ENCODE measurements around the gene SLC22A23.

DNA sequence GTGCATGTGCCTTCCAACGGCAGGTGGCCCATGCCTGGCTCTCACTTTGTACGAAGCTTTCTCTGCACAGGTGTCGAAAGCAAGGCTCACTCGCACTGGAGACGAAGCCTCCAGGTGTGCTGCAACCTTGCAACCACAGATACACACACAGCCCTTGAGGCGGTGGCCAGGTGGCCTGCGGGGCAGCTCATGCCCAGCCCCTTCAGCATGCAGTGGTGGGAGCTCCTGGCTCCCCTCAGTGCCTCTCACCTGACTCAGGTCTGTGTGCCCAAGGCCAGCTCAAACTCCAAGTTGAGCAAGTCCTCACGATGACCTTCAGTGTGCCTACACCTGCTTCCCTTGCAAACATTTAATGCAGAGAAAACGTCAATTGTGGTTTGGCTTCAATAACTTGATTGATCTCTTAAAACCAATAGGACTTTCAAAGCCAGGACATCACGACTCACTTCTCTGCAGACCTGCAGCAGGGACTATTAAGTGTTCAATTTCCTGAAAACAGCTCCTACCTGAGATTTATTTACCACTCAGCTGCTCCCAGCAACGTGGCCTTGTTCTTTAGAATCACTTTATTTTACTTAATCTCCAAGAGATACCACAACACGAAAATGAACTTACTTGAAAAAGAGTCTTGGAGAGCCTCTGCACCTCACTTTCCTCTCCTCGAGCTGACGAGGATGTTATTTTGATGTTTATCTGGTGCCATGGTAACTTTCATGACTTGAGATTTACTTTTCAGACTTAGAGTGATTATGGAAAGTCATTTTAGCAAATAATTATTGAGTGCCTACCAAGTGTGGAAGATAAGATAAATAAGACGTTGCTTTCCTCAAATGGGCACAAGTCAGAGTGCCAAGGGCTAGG is 86.3 kb downstream of the SLC22A23 start:
- TF ChIP-seq, protein P1, sequence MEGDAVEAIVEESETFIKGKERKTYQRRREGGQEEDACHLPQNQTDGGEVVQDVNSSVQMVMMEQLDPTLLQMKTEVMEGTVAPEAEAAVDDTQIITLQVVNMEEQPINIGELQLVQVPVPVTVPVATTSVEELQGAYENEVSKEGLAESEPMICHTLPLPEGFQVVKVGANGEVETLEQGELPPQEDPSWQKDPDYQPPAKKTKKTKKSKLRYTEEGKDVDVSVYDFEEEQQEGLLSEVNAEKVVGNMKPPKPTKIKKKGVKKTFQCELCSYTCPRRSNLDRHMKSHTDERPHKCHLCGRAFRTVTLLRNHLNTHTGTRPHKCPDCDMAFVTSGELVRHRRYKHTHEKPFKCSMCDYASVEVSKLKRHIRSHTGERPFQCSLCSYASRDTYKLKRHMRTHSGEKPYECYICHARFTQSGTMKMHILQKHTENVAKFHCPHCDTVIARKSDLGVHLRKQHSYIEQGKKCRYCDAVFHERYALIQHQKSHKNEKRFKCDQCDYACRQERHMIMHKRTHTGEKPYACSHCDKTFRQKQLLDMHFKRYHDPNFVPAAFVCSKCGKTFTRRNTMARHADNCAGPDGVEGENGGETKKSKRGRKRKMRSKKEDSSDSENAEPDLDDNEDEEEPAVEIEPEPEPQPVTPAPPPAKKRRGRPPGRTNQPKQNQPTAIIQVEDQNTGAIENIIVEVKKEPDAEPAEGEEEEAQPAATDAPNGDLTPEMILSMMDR (IDR thresholded peaks at IDR 0.05) = no peak
- TF ChIP-seq SP1 (CRISPR knock-in tag; conservative IDR thresholded peaks at IDR 0.05) (no peak), NR3C1 (CRISPR knock-in tag; conservative IDR thresholded peaks at IDR 0.05; ENCODE audit: low read depth) (no peak), NR1H2 (CRISPR knock-in tag; IDR thresholded peaks at IDR 0.05) (no peak), ESRRA (CRISPR knock-in tag; IDR thresholded peaks at IDR 0.05; ENCODE audit: borderline replicate concordance) (no peak), NR2C2 (CRISPR knock-in tag; IDR thresholded peaks at IDR 0.05) (no peak)
- TF ChIP-seq, protein P2, sequence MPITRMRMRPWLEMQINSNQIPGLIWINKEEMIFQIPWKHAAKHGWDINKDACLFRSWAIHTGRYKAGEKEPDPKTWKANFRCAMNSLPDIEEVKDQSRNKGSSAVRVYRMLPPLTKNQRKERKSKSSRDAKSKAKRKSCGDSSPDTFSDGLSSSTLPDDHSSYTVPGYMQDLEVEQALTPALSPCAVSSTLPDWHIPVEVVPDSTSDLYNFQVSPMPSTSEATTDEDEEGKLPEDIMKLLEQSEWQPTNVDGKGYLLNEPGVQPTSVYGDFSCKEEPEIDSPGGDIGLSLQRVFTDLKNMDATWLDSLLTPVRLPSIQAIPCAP (CRISPR knock-in tag; IDR thresholded peaks at IDR 0.05) = no peak
- TF ChIP-seq, protein P3, sequence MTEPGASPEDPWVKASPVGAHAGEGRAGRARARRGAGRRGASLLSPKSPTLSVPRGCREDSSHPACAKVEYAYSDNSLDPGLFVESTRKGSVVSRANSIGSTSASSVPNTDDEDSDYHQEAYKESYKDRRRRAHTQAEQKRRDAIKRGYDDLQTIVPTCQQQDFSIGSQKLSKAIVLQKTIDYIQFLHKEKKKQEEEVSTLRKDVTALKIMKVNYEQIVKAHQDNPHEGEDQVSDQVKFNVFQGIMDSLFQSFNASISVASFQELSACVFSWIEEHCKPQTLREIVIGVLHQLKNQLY (CRISPR knock-in tag; IDR thresholded peaks at IDR 0.05) = no peak
- TF ChIP-seq, protein P4, sequence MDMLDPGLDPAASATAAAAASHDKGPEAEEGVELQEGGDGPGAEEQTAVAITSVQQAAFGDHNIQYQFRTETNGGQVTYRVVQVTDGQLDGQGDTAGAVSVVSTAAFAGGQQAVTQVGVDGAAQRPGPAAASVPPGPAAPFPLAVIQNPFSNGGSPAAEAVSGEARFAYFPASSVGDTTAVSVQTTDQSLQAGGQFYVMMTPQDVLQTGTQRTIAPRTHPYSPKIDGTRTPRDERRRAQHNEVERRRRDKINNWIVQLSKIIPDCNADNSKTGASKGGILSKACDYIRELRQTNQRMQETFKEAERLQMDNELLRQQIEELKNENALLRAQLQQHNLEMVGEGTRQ (CRISPR knock-in tag; IDR thresholded peaks at IDR 0.05) = no peak
- TF ChIP-seq, protein P5, sequence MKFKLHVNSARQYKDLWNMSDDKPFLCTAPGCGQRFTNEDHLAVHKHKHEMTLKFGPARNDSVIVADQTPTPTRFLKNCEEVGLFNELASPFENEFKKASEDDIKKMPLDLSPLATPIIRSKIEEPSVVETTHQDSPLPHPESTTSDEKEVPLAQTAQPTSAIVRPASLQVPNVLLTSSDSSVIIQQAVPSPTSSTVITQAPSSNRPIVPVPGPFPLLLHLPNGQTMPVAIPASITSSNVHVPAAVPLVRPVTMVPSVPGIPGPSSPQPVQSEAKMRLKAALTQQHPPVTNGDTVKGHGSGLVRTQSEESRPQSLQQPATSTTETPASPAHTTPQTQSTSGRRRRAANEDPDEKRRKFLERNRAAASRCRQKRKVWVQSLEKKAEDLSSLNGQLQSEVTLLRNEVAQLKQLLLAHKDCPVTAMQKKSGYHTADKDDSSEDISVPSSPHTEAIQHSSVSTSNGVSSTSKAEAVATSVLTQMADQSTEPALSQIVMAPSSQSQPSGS (CRISPR knock-in tag; IDR thresholded peaks at IDR 0.05; ENCODE audit: borderline replicate concordance, low read depth) = no peak
- TF ChIP-seq, protein P6, sequence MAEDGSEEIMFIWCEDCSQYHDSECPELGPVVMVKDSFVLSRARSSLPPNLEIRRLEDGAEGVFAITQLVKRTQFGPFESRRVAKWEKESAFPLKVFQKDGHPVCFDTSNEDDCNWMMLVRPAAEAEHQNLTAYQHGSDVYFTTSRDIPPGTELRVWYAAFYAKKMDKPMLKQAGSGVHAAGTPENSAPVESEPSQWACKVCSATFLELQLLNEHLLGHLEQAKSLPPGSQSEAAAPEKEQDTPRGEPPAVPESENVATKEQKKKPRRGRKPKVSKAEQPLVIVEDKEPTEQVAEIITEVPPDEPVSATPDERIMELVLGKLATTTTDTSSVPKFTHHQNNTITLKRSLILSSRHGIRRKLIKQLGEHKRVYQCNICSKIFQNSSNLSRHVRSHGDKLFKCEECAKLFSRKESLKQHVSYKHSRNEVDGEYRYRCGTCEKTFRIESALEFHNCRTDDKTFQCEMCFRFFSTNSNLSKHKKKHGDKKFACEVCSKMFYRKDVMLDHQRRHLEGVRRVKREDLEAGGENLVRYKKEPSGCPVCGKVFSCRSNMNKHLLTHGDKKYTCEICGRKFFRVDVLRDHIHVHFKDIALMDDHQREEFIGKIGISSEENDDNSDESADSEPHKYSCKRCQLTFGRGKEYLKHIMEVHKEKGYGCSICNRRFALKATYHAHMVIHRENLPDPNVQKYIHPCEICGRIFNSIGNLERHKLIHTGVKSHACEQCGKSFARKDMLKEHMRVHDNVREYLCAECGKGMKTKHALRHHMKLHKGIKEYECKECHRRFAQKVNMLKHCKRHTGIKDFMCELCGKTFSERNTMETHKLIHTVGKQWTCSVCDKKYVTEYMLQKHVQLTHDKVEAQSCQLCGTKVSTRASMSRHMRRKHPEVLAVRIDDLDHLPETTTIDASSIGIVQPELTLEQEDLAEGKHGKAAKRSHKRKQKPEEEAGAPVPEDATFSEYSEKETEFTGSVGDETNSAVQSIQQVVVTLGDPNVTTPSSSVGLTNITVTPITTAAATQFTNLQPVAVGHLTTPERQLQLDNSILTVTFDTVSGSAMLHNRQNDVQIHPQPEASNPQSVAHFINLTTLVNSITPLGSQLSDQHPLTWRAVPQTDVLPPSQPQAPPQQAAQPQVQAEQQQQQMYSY (CRISPR knock-in tag; IDR thresholded peaks at IDR 0.05) = no peak
